ENCODE measurements around the gene GRHL1.

The GRHL1 gene

DNA sequence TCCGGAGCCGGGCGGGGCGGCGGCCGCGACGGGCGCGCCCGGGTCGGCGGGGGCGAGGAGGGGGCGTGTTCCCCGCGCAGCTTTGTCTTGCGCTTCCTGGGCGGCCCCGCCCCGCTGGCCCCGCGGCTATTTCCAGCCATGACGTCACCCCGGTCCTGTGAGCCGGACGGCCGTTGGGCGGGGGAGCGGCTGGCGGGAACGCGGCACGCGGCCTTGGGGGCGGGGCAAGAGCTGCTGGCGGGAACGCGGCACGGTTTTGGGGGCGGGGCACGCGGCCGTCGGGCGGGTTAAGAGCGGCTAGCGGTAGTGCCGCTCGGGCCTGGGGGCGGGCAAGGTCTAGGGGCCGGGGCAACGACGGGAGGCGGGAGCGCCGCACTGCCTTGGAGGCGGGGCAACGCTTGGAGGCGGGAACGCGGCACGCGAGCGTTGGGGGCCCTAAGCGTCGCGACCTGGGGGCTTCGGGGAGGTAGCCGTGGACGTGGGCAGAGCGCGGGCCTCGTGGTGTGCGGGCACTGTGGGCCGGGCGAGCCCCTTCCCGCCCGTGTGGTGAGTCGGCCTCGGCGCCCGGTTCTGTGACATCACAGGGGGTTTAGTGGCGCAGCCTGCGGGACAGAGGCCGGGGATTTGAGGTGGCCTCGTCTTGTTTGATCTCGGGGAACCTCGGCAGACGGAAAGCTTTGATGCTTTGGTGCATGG is 92.6 kb downstream of the GRHL1 start:
- peak; percentile 75 to 98 (median 91) for DNase-seq

DNA sequence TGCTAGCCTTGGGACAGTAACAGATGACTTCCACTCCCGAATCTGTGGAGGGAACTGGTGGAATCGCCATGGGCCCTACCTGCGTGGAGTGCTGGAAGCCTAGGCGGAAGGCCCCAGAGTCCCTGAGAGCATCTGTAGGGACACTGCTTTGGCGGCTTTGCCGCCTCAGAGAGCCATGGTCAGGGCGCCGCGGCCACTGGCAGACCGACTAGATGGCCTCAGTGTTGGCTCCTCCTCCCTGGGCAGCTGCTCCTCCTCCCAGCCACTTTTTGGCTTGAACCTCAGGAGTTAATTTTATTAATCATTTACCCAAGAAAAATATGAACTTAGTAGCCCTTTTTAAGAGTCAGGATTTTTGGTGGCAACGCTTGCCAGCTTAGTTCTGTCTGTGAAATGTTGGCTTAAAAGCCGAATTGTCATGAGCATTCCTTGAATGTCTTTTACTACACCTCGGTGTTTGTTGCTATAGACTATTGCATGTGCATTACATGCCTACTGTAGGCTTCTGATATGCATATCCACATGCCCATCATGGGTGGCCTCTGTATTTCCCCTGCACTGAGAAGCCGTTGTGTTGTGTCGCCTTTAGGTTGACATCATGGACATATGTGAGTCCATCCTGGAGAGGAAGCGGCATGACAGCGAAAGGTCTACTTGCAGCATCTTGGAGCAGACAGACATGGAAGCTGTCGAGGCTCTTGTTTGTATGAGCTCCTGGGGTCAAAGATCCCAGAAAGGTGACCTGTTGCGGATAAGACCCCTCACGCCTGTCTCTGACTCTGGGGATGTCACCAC is 94.3 kb downstream of the GRHL1 start:
- DNase-seq, result no peak

DNA sequence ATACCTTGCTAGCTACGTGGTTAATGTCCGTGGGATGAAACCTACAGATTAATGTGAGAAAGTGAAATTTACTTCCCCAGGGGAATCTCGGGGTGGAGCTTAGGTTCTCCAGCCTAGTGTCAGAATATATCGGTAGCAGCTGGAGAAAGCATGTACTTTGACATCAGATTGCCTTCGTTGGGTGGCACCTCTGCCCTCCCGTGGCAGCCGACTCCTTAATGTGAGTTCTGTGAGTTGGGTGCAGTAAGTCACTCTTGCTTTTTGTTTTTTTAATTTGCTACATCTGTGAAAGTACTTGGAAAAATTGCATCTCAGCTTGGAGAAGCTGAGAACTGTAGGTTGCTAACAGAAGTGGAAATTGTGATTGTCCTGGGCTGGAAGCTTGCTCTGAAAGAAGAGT is 95.4 kb downstream of the GRHL1 start:
- no peak for DNase-seq

DNA sequence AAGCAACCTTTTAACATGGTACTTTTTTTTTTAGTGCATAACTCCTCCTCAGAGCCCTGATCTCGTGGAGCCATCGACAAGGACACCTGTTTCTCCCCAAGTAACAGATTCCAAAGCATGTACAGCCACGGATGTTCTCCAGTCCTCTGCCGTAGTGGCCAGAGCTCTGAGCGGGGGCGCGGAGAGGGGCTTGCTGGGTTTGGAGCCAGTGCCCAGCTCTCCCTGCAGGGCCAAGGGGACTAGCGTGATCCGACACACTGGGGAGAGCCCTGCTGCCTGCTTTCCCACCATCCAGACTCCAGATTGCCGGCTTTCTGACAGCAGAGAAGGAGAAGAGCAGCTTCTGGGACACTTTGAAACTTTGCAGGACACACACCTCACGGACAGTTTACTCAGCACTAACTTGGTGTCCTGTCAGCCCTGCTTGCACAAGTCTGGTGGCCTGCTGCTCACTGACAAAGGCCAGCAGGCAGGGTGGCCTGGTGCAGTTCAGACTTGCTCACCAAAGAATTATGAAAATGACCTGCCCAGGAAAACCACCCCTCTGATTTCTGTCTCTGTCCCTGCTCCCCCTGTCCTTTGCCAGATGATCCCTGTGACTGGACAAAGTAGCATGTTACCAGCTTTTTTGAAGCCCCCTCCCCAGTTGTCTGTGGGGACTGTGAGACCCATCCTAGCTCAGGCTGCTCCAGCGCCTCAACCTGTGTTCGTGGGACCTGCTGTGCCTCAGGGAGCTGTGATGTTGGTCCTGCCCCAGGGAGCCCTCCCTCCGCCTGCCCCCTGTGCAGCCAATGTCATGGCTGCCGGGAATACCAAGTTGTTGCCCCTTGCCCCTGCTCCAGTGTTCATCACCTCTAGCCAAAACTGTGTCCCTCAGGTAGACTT is 96.4 kb downstream of the GRHL1 start:
- DNase-seq, result no peak

DNA sequence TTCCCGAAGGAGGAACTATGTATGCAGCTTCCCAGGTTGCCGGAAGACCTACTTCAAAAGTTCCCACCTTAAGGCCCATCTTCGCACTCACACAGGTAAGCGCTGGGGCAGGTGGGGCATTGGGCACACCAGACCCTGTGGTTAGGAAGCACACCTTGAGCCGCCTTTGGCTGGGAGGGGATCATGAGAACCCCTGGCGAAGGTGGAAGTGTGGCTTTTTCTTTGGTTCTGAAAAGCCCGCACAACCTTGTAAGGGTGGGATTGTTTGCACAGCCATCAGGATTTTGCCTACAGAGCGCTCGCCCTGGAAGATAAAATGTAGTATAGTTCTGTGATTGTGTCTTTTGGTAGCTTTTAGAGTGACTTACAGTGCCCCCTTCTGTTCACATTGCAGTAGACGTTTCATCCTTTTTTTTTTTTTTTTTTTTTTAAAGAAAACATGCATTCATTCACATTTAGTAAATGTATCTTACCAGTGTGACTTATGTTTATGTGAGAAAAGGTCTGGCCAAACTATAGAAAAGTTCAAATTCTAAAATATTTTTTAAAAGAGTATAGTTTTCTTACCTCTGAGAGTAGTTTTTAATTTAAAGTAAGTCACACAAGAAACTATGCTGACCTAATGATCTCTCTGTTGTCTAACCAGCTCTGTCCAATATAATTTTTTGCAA is 97.1 kb downstream of the GRHL1 start:
- DNase-seq, result no peak
